ENCODE measurements around the gene HNRNPA3. TPM values are rescaled to one million over a fixed set of nuclear protein-coding genes. Genes with fewer than 3 reads are reported as not detected.
"Not testable (repeated sequence)": the region's sequence is repeated elsewhere in the genome, so short reads cannot be mapped to it uniquely, and the experiment has no call there.

Gene HNRNPA3
- total RNA-seq, 1 donor from 2014 or later, result 78.7 TPM

GRCh38 chr2:177232098-177232704 lies 19.6 kb downstream of the HNRNPA3 start:
- no peak for DNase-seq (ENCODE audit: low read depth)

- no peak for DNase-seq (ENCODE audit: low read depth)
Measured at GRCh38 chr2:177234267-177234666, 21.7 kb downstream of the HNRNPA3 start.

DNA sequence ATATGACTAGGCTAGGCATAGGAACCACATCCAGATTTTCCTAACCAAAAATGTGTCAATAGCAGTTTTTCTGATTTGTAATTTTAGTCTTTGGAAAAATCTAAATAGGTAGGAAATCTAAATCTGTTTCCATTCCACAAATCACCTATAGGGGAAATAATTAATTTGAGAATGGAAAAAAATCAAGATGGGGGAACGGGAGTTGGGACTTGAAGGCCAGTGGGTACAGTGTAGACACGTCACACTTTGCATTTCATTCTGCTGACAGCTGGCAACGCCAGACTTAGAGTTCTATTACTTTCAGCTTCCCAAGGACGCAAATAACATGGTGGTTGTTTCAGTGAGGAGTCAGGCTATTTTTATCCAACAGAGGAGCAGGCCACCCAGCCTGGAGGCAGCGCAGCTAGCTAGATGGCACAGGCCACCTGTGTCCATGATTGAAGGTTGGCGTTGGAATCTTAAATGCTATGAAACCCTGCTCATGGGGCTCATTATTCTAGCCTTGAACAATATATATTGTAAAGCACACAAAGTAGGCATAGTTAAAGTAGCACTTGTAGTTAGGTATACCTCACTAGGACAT lies 23.4 kb downstream of the HNRNPA3 start:
- DNase-seq (ENCODE audit: low read depth), result no peak

GRCh38 chr2:177237932-177238331 lies 25.3 kb downstream of the HNRNPA3 start:
- no peak for DNase-seq (ENCODE audit: low read depth)

- no peak for DNase-seq (ENCODE audit: low read depth)
Measured at GRCh38 chr2:177239053-177239452, 26.5 kb downstream of the HNRNPA3 start.

DNA sequence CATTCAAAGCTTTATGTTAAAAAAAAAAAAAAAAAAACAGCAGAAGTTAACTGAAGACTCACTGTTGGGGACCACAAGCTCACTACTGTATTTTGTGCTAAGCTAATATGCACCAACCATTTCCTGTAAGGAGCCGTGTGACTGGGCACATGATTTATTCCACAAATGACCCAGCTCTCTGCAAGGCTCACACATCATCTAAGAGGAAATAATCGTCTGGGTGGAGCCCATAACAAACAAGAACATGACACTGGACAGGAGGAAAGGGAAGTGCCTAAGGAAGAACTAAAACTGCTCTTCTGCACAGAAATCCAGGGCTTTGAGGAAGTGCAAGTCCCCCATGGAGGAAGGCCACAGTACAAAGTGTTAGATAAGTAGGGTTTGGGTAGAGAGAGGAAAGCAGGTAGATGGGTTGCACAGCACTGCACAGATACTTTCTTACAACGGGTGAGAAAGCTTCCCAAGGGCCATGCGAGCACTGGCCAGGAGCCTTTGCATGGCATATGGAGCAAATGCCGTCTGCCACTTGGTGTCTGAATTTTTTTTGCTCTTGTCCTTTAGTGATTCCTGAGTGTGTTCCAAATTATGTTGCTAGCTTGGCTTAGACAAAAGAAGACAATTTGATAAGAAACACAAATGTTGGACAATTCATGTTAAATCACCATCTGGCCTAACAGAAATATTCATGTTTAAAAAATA lies 27.5 kb downstream of the HNRNPA3 start:
- DNase-seq (ENCODE audit: low read depth), result peak; percentile 74

DNA sequence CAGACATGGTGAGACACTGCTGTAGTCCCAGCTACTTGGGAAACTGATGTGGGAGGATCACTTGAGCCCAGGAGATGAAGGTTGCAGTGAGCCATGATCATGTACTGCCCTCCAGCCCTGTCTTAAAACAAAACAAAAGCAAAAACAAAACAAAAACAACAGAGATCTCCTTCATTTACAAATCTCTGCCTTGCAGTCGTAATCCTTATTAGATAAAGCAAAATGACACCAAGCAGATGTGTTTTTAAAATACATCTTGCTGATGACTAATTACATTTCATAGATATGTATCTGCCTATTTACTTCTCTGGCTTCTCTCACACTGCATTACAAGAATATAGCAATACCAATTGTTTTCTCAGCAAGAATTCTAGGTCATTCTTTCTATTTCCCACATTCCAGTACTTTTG lies 29.1 kb downstream of the HNRNPA3 start:
- no peak for DNase-seq (ENCODE audit: low read depth)

DNA sequence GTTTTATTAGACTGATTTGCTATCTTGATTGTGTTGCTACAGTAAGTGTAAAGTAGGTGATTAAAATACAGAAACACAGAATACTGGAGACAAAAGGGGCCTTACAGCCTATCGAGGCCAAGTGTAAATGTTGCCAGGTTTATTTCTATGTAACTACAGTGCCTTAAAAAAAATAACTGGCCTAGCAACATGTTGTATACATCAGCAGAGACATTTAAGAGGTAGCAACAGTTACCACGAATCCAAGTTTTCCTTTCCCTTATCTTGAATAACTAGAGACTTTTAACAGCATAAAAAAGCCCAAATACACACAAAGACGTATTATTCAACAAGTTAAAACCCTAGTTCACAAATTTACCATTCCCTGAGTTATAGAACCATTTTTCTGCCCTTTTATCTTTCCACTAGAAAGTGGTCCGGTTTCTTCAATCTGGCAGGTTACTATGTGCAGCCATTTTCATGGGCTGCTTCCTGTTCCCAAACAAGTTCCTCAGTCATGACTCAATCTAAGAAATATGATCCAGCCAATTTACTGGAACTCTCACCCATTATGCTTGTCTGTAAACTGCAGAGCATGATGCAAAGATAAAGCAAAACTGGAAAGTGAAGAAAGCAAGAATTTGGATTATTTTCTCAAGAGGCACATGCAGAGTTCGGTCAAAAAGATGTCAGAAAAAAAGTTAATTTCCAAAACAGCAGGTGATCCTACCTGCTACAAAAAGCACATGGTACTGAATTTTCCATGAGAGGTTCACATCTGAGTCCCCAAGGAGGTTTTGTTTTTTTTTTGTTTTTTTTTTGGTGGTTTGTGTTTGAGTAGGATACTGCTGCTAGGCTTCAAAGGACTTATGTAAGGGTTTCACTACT lies 29.8 kb downstream of the HNRNPA3 start:
- DNase-seq (ENCODE audit: low read depth), result peak; percentile 97

DNA sequence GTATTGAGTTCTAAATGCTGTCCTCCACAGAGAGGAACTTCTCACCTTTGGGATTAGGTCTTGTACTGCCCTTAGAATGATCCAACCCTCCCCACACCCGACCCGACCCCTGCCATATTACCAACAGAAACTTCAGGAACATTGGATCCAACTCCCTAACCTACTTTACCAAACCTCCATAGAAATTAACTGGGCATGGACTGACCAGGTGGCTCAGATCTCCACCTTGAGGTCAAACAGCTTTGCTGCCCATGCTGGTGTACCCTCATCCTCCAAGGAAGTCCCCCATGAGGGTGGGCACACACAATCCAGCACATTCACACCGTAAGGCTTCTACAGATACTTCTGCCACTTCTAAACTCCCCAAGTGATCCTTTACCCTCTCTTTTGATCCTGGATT lies 30.5 kb downstream of the HNRNPA3 start:
- no peak for DNase-seq (ENCODE audit: low read depth)

DNA sequence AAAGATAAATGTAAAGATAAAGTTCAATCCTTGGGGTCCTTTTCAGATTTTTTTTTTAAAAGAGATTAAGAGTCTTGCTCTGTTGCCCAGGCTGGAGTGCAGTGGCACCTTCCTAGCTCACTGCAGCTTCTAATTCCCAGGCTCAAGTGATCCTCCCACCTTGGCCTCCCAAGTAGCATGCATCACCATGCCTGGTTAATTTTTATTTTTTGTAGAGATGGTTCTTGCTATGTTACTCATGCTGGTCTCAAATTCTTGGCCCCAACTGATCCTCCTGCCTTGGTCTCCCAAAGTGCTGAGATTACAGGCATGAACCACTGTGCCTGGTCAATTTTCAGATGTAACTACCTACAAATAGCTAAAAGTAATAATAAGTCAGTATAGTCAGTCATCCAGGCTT lies 30.9 kb downstream of the HNRNPA3 start:
- peak; percentile 79 for DNase-seq (ENCODE audit: low read depth)

GRCh38 chr2:177244244-177244771 lies 31.7 kb downstream of the HNRNPA3 start:
- no peak for DNase-seq (ENCODE audit: low read depth)

DNA sequence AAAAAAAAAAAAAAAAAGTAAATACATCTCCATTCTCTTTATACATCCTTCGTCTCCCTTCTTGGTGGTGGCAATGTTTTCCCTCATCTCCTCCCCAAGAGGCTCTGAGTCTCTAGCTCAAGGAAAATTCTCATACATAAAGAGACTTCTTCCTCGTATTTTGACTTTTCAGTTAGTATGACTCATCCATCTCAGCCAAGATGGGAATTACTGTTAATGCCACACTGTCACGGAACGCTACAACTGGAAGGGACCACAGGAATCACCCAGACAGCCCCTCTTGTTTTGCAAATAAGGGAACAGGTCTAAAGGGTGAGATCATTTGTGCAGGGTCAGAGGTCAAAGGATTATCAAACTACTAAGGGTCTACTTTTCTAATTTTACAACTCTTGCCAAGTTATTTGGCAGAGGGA lies 32.4 kb downstream of the HNRNPA3 start:
- peak; percentile 91 for DNase-seq (ENCODE audit: low read depth)

DNA sequence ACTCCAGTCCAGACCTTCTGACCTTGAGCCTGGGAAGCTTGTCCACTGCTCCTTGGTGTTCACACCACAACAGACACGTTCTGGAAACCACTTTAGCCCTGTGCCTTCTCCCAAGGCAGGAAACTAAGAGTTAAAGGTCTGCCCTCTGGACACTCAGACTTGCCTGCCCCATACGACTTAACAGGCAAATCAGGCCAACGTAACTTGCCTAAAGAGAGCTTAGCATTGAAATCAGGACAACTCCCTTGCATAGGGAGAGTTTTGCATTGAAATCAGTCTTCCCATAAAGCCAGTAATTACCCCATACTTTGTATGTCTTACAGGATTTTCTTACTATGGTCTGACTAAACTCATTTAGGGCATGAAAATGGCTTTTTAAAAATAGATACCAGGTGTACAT lies 33.4 kb downstream of the HNRNPA3 start:
- no peak for DNase-seq (ENCODE audit: low read depth)

DNA sequence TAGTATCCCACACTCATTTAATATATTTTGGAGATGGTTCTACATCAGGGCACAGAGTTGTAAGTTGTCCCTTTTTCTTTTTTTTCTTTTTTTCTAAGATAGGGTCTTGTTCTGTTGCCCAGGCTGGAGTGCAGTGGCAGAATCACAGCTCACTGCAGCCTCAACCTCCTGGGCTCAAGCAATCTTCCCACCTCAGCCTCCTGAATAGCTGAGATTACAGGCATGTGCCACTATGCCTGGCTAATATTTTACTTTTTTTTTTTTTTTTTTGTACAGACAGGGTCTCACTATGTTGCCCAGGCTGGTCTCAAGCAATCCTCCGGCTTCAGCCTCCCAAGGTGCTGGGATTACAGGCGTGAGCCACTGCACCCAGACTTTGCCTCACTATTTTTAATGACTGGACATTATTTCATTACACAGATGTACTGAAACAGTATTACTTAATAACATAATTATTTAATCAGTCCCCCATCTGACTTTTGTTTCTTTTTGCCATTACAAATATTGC lies 34.0 kb downstream of the HNRNPA3 start:
- not testable (repeated sequence) for DNase-seq (ENCODE audit: low read depth)

GRCh38 chr2:177247693-177248262 lies 35.2 kb downstream of the HNRNPA3 start:
- no peak for DNase-seq (ENCODE audit: low read depth)

DNA sequence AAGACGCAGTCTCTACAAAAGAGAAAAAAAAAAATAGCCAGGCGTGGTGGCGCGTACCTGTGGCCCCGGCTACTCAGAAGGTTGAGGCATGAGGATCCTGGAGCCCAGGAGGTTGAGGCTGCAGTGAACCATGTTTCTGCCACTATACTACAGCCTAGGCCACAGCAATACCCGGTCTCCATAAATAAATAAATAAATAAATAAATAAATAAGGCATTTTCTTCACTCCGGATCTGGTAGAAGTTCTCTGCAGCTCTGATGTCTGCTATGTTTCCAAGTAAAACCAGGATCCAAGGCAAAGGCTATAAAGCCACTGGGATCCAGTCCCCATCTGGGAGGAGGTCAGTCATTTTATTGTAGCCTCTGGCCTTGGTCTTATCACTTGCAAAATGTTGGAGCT lies 36.4 kb downstream of the HNRNPA3 start:
- DNase-seq (ENCODE audit: low read depth), result no peak

- no peak for DNase-seq (ENCODE audit: low read depth)
Measured at GRCh38 chr2:177250461-177250860, 37.9 kb downstream of the HNRNPA3 start.

GRCh38 chr2:177251165-177251542 lies 38.6 kb downstream of the HNRNPA3 start:
- no peak for DNase-seq (ENCODE audit: low read depth)

DNA sequence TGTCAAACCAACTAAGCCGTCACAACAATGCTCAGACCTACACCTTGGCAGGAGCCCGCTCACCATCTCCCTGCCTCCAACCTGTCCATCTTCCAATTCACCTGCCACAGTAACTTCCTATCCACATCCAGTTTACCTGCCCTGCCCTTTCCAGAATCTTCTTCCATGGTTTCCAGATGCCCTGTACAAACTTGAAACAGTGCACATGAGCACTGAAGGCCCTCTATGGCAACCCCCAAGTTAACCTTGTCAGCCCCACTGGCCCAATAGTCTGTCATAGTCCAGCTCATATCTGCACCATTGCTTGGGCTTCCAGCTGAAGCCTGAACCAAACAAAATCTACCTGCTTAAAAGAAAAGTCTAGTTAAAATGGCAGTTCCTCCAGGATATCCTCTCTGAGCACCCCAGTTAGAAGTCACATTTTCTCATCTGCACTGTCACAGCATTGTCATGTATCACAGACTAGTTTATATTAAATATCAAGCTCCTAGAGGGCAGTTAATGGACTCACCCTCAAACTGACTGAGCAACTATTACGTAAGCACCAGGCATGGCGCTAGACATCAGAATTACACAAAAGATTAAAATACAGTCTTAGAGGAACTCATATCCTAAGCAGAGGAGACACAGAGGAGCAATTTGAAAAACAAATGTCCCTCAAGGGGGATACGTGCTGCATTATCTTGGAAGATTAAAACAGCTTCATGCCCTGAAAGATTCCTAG lies 40.4 kb downstream of the HNRNPA3 start:
- no peak for DNase-seq (ENCODE audit: low read depth)

DNA sequence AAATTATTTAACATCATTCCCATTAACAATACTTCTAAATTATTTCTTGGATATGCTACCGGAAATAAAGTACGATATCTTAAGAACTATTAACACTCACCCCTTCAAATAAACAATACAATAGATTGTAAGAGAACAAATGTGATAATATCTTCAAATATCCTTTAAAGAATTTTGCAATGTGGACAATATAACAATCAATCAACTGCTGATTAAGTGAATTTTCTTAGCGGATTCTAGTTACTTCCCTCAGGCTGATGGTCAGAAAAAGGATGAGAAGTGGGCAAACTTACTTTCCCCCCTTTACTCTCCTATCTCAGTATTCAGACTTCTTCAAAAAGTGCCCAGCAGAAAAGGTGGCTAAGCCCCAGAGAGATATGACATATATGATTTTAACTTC lies 41.1 kb downstream of the HNRNPA3 start:
- no peak for DNase-seq (ENCODE audit: low read depth)

Data from renal cortical epithelial cell (primary cell).